Measurements from ENCODE around the gene EYA2.

DNA sequence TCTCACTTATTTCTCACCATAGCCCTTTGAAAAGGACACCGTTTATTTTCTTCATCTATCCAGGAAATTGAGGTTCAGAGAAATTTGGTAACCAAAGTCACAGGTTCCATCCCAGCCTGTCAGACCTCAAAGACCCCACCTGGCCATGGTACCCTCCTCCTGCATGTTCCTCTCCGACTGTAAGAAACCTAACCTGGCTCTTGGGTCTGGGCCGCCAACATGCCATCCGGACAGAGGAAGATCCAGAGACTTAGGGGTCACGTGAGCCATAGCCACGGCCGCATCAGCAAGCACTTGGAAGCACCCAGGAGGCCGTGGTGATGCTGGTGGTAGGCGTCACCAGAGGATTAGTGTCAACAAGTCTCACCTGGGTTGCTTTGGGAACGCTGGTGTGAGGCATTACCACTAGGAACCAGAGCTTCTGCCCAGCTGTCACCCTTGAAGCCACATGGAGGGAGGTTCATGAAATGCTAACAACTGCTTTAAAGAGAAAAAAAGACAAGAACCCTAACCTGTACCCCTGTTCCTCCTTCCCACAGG, 177.1 kb downstream of the EYA2 start:
- TF ChIP-seq CTCF (IDR thresholded peaks at IDR 0.05) = no peak
- TF ChIP-seq POLR2A (IDR thresholded peaks at IDR 0.05) = no peak
